ENCODE data around the gene ZRSR2.
"Not testable (repeated sequence)": the region's sequence is repeated elsewhere in the genome, so short reads cannot be mapped to it uniquely, and the experiment has no call there.

Gene ZRSR2

GRCh38 chrX:15816438-15816809 is 26.1 kb downstream of the ZRSR2 start:
- DNase-seq (ENCODE audit: low read depth) = no peak
- no peak for TF ChIP-seq CTCF (IDR thresholded peaks at IDR 0.05; ENCODE audit: insufficient read depth, low read depth, low read length, missing control alignments)
- no peak overlapping the region for H3K4me3 ChIP-seq (ENCODE audit: low read depth, low read length)

GRCh38 chrX:15816886-15817285 is 26.6 kb downstream of the ZRSR2 start:
- H3K4me3 ChIP-seq (ENCODE audit: low read depth, low read length) = no peak overlapping the region
- peak; percentile 28 for DNase-seq (ENCODE audit: low read depth)

GRCh38 chrX:15820106-15821073 is 30.1 kb downstream of the ZRSR2 start:
- TF ChIP-seq CTCF (IDR thresholded peaks at IDR 0.05; ENCODE audit: insufficient read depth, low read depth, low read length, missing control alignments) = no peak
- H3K4me3 ChIP-seq (ENCODE audit: low read depth, low read length) = no peak overlapping the region
- DNase-seq (ENCODE audit: low read depth) = no peak

More at GRCh38 chrX:15816886-15817285, 26.6 kb downstream of the ZRSR2 start:
- TF ChIP-seq CTCF (IDR thresholded peaks at IDR 0.05; ENCODE audit: insufficient read depth, low read depth, low read length, missing control alignments) = no peak

- no peak overlapping the region for H3K4me3 ChIP-seq (ENCODE audit: low read depth, low read length)
- DNase-seq (ENCODE audit: low read depth) = no peak
- no peak for TF ChIP-seq CTCF (IDR thresholded peaks at IDR 0.05; ENCODE audit: insufficient read depth, low read depth, low read length, missing control alignments)
Observed at GRCh38 chrX:15822922-15823321, 32.6 kb downstream of the ZRSR2 start.

GRCh38 chrX:15825936-15826335 is 35.7 kb downstream of the ZRSR2 start:
- no peak for TF ChIP-seq CTCF (IDR thresholded peaks at IDR 0.05; ENCODE audit: insufficient read depth, low read depth, low read length, missing control alignments)

GRCh38 chrX:15829217-15829616 is 38.9 kb downstream of the ZRSR2 start:
- TF ChIP-seq CTCF (IDR thresholded peaks at IDR 0.05; ENCODE audit: insufficient read depth, low read depth, low read length, missing control alignments) = no peak
- no peak for DNase-seq (ENCODE audit: low read depth)
- no peak overlapping the region for H3K4me3 ChIP-seq (ENCODE audit: low read depth, low read length)

More at GRCh38 chrX:15825936-15826335, 35.7 kb downstream of the ZRSR2 start:
- no peak overlapping the region for H3K4me3 ChIP-seq (ENCODE audit: low read depth, low read length)
- no peak for DNase-seq (ENCODE audit: low read depth)

GRCh38 chrX:15831347-15831746 is 41.1 kb downstream of the ZRSR2 start:
- not testable (repeated sequence) for DNase-seq (ENCODE audit: low read depth); H3K4me3 ChIP-seq (ENCODE audit: low read depth, low read length)
